Stimulated activated CD8-positive, alpha-beta memory T cell treated with anti-CD3 and anti-CD28 coated beads, Interleukin-4, amount 100 ng/mL, for 48 hours (primary cell): ENCODE data around the gene TCP10L.
"Not testable (repeated sequence)": the region's sequence is repeated elsewhere in the genome, so short reads cannot be mapped to it uniquely, and the experiment has no call there.

Experiments used
- DNase-seq: peaks from one replicate; pipeline ENCODE4 v3.0.0-alpha.2; 2020

Gene TCP10L

DNA sequence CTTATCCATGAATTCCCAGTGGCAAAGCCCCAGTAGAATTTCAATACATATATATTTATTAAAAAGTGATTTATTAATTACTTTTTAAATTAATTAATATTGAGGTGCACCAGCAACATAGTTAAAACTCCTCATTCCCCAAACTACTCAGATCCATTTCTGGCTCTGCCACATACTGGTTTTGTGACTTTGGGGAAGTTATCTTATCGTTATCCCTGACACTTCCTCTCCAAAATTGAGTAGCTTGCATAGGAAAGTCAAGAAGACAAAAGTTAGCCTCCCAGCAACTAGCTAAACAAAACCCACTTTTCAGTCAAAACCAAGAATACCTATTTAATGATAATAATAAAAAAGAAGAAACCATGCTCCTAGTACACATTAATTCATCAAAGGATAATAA, 35.9 kb downstream of the TCP10L start:
- DNase-seq: no peak

DNA sequence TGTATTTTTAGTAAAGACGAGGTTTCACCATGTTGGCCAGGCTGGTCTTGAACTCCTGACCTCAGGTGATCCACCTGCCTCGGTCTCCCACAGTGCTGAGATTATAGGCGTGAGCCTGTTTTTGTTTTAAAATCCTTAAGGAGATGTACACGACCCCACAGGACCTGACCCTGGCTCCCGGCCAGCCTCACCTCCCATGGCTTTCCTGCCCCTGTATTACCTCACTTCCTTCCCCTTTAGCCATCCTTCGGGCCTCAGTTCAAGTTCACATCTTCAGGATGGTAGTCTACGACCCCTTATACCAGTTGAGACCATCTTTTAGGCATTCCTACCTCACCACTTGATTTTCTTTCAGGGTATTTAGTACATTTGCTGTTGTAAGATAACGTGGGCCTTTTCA, 36.3 kb downstream of the TCP10L start:
- no peak for DNase-seq

DNA sequence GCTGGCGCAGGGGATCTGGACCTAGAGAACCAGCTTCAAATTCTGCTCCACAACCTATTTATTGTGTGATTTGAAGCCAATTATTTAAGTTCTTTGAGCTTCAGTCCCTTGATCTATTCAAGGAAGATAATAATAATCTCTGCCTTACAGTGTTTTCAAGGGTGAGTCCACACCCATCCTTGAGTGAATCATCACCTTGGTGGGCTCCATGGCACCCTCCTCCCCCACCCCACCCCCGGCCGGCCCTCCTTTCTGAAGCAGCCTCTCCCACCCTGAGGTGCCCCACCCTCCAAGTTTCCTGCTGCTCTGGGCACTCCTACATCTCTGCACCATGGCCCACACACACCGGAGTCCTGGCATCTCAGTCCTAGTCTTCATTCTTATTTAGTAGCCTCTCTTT, 38.3 kb downstream of the TCP10L start:
- no peak for DNase-seq

- DNase-seq: no peak
These were observed 39.3 kb downstream of the TCP10L start for GRCh38 chr21:32545948-32546441.

DNA sequence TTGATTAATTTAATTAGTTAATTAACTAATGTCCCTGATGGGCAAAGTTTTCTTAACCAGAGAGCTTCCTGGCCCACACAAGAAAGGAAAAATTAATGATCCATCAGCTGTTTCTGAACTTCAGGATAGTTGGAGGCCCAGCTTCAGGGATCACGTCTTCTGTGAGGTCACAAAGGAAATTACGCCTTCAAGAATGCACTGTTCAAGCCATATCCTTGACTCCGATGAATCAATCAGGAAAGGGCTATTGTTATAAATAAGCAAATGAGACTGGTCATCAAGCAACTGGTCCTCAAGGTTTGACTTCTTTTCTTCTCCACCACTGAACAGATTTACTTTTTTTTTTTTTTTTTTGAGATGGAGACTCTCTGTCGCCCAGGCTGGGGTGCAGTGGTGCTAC, 40.6 kb downstream of the TCP10L start:
- DNase-seq: no peak

GRCh38 chr21:32543975-32544374, 41.3 kb downstream of the TCP10L start:
- DNase-seq: no peak

GRCh38 chr21:32543056-32543455, 42.3 kb downstream of the TCP10L start:
- not testable (repeated sequence) for DNase-seq

DNA sequence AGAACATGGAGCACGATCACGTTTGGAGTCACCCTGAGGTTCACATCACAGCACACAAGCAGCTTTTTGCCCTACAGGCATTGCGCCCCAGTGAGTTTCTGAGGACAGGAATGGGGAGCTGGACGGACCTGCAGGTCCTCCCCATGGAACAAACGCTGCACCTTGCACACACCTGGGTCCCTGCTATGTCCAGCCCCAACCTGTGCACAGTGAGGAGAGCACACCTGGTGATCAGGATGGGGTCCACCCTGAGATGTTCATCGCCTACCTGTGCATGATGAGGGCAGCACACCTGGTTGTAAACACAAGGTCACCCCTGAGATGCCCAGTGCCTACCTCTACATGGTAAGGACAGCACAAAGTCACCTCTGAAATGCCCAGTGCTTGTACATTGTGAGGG, 45.9 kb downstream of the TCP10L start:
- DNase-seq: no peak

DNA sequence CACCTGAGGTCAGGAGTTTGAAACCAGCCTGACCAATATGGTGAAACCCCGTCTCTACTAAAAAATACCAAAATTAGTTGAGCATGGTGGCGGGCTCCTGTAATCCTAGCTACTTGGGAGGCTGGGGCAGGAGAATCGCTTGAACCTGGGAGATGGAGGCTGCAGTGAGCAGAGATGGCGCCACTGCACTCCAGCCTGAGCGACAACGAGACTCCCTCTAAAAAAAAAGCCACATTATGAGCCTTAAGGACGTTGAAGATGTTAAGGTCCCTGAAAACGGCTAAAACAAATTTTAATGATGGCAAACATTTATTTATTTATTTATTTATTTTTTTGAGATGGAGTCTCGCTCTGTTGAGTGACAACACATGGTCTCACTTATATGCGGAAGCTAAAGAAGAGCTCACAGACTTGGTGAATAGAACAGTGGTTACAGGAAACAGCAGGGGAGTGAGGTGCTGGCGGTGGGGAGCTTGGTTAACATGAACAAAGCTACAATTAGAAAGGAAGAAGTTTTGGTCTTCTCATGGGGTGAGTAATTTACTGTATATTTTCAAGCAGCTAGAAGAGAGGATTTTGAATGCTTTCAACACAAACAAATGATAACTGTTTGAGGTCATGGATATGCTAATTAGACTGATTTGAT, 47.1 kb downstream of the TCP10L start:
- DNase-seq: peak; percentile 33

GRCh38 chr21:32537569-32537881, 47.8 kb downstream of the TCP10L start:
- DNase-seq: no peak

- DNase-seq: no peak
These were observed 49.7 kb downstream of the TCP10L start for GRCh38 chr21:32535612-32536011.

DNA sequence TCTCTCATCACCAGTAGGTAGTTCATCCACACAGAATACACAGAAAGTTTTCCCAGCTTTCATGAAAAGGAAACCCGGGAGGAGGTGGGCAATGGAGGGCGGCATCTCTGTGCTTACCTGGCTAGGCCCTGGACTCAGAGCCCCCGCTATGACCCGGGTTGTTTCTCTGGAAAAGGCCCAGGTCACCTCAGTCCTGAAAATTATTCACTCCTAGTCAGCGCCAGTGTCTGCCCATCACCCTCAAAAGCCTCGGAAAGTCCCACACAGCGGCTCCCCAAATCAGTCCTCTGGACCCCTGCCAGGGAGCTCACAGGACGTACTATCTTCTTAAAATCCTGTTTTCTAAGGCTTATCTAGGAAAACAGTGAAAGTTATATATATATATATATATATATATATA, 51.2 kb downstream of the TCP10L start:
- no peak for DNase-seq

DNA sequence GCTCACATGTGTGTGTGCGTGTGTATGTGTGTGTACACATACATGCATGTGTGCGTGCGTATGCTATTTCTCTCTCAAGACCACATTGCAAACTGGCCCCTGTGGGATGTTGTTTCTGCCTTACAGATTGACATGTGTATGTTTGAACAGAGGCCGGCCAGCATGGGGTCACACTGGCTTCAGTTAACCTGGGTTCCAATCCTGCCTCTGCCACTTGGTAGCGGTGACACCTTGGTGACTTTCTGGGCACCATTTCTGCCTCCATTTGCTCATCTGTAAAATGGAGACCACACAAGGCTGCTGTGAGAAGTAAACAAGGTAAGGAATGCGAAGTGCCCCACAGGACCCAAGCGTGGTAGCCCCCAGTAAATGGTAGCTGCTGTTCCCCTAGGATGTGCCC, 51.7 kb downstream of the TCP10L start:
- no peak for DNase-seq

- no peak for DNase-seq
These were observed 52.3 kb downstream of the TCP10L start for GRCh38 chr21:32533053-32533452.

DNA sequence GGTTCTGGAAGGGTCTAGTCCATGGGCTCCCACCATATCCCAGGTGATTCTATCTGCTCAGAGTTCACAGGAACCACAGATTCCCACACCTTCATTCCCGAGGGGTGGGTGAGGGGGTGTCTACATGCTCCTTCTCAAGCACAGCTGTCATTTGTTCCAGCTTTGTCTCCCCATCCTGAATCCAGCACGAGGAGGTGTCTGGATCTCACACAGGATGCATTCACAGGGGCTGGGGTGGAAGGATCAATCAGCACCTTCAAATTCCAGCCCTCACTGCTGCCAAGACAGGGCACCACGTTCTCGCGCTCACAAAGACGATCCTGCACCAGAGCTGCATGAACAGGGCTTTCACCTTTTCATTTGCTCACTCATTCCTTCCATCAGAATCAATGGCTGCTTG, 52.7 kb downstream of the TCP10L start:
- DNase-seq: no peak

- not testable (repeated sequence) for DNase-seq
These were observed 53.8 kb downstream of the TCP10L start for GRCh38 chr21:32531561-32531960.

GRCh38 chr21:32530809-32531208, 54.5 kb downstream of the TCP10L start:
- not testable (repeated sequence) for DNase-seq

DNA sequence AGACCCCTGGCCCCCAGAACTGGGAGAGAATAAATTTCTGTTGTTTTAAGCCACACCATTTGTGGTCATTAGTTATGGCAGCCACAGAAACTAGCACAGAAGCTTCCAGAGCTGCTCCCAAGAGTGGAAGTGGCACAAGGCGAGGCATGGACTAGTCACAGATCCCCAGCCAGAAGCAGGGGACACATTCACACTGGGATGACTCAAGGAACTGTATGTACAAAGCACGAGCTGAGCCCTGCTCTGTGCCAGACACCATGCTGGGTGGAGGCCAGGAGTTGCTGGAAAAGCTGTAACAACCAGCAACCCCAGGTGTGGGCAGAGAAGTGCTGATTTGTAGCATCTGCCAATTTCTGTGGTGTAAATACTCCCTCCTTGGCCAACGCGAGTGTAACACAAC, 55.6 kb downstream of the TCP10L start:
- DNase-seq: no peak

- no peak for DNase-seq
These were observed 60.0 kb downstream of the TCP10L start for GRCh38 chr21:32525282-32525681.

DNA sequence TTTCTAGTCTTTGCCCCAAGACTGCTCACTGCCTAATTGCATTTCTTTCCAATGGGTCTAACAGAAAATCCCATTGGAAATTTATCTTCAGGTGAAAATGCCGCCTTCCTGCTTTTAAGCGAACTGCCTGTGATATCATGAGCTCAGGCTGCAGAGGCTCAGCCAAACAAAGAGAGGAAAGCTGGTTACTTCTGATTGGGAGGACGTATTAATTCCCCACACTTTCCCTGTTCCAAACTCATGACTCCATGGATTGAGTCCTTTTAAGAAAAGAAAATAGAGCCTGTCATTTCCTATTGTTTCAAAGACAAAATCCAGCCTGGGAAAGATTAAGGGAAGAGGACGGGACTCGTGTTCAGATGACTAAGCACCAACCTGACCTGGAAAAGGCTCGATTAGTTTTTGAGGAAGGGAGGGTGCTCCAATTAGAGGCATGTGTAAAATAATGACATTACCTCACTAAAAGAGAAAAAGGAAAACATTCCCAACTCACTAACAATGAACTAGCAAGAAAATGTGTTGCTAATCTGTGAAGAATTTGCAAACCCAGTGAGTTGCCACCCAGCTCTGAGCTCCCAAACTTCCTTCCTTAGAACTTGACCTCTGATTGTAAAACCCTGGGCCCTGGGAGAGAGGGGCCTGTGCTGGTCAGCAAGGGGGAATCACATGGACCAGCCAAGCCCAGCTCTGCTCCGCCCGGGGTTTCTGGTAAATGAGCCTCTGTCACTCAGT, 61.2 kb downstream of the TCP10L start:
- no peak for DNase-seq
